Activated naive CD4-positive, alpha-beta T cell treated with anti-CD3 and anti-CD28 coated beads, Interleukin-2, amount 10 ng/mL, durations not matched to agents 7 days and 5 days (primary cell): ENCODE measurements around the gene GPR3.
A peak's percentile ranks its signal among the peaks of the same experiment; 100 is the strongest.
"Not testable (repeated sequence)": the region's sequence is repeated elsewhere in the genome, so short reads cannot be mapped to it uniquely, and the experiment has no call there.

Experiments used
- CTCF ChIA-PET: fragments of 350-600 bp; sonication (Branson Sonifier 250); formaldehyde crosslinking; loops from one replicate; lab custom pipeline; 2021; ENCODE audit warnings: antibody characterized with exemption; lab: Charles Lee
- DNase-seq: peaks from one replicate; pipeline ENCODE4 v3.0.0-alpha.2; 2020
- H3K27ac Mint-ChIP-seq: one replicate; pipeline ENCODE4 v1.8.0; 2021; ENCODE audit warnings: mild to moderate bottlenecking, moderate library complexity, mixed read lengths
- H3K27me3 Mint-ChIP-seq: one replicate; pipeline ENCODE4 v1.8.0; 2021; ENCODE audit warnings: mild to moderate bottlenecking, mixed read lengths
- H3K36me3 Mint-ChIP-seq: one replicate; pipeline ENCODE4 v1.8.0; 2021; ENCODE audit warnings: mixed read lengths
- H3K4me1 Mint-ChIP-seq: one replicate; pipeline ENCODE4 v1.8.0; 2021; ENCODE audit warnings: mixed read lengths
- H3K4me3 Mint-ChIP-seq: one replicate; pipeline ENCODE4 v1.8.0; 2021; ENCODE audit warnings: mild to moderate bottlenecking, moderate library complexity, mixed read lengths
- H3K9me3 Mint-ChIP-seq: one replicate; pipeline ENCODE4 v1.8.0; 2021; ENCODE audit warnings: mixed read lengths

Gene GPR3

GRCh38 chr1:27418326-27419185 lies 26.1 kb downstream of the GPR3 start:
- Mint-ChIP-seq H3K9me3 (no peaks in the 10 kb centered on the region), H3K27ac (peak overlapping the region; percentile 73), H3K36me3 (peaks cover 57% of the 10 kb centered on the region), H3K4me3 (no peak overlapping the region), H3K4me1 (peaks cover 34% of the 10 kb centered on the region), H3K27me3 (no peaks in the 10 kb centered on the region)
- no peak for DNase-seq
- CTCF ChIA-PET: interaction anchor here (1.0 to 2.6 kb wide), 5 partner anchors 12 to 188 kb away, joined by 3 to 13 read pairs (median 3); no protein-coding TSS in a partner anchor

GRCh38 chr1:27423709-27424108 lies 31.3 kb downstream of the GPR3 start:
- Mint-ChIP-seq H3K27me3 (no peaks in the 10 kb centered on the region), H3K27ac (no peak overlapping the region), H3K9me3 (no peaks in the 10 kb centered on the region), H3K4me3 (no peak overlapping the region), H3K36me3 (peaks cover 39% of the 10 kb centered on the region), H3K4me1 (peaks cover 49% of the 10 kb centered on the region)
- CTCF ChIA-PET: interaction anchor here (0.9 to 1.3 kb wide), 3 partner anchors 21 to 181 kb away, joined by 3 to 4 read pairs (median 4); no protein-coding TSS in a partner anchor
- no peak for DNase-seq

GRCh38 chr1:27427329-27427728 lies 34.9 kb downstream of the GPR3 start:
- Mint-ChIP-seq H3K9me3 (no peaks in the 10 kb centered on the region), H3K27me3 (no peaks in the 10 kb centered on the region), H3K4me3 (no peak overlapping the region), H3K4me1 (peaks cover 68% of the 10 kb centered on the region), H3K36me3 (peaks cover 33% of the 10 kb centered on the region), H3K27ac (peak overlapping the region; percentile 39)
- CTCF ChIA-PET: interaction anchor here (1.2 to 1.7 kb wide), 5 partner anchors 12 to 242 kb away, joined by 3 to 7 read pairs (median 4); no protein-coding TSS in a partner anchor
- DNase-seq: no peak

GRCh38 chr1:27427816-27428315 lies 35.4 kb downstream of the GPR3 start:
- no peaks in the 10 kb centered on the region for H3K9me3 Mint-ChIP-seq
- H3K36me3 Mint-ChIP-seq: peaks cover 33% of the 10 kb centered on the region
- H3K27ac Mint-ChIP-seq: peak overlapping the region; percentile 50
- CTCF ChIA-PET: interaction anchor here (0.9 to 1.6 kb wide), 5 partner anchors 13 to 242 kb away, joined by 3 to 4 read pairs (median 3); no protein-coding TSS in a partner anchor
- DNase-seq: no peak
- peaks cover 66% of the 10 kb centered on the region for H3K4me1 Mint-ChIP-seq
- peak overlapping the region; percentile 59 for H3K4me3 Mint-ChIP-seq
- no peaks in the 10 kb centered on the region for H3K27me3 Mint-ChIP-seq

GRCh38 chr1:27428316-27429028 lies 36.0 kb downstream of the GPR3 start:
- Mint-ChIP-seq H3K4me3 (peak overlapping the region; percentile 59), H3K9me3 (no peaks in the 10 kb centered on the region)
- DNase-seq: peak; percentile 30

DNA sequence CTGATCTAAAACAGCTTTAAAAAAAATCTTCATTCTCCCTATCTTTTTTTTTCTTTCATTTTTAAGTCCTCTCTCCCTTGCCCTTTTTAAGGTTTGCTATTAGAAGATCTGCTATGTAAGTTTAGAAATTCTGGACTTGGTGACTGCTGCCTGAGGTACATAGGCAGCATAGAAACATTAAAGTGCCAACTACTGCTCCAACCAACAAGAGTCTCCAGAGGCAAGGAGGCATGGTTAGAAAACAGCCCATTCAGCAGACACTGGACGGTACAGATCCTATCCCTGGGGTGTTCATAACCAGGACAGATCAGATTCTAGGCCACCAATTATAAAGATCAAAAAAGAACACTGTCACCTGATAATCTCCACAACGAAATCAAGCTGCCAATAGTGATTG lies 36.6 kb downstream of the GPR3 start:
- H3K36me3 Mint-ChIP-seq: peaks cover 37% of the 10 kb centered on the region
- DNase-seq: no peak
- H3K9me3 Mint-ChIP-seq: no peaks in the 10 kb centered on the region
- peaks cover 71% of the 10 kb centered on the region for H3K4me1 Mint-ChIP-seq
- H3K27ac Mint-ChIP-seq: peak overlapping the region; percentile 50
- no peaks in the 10 kb centered on the region for H3K27me3 Mint-ChIP-seq
- CTCF ChIA-PET: interaction anchor here (0.9 to 2.3 kb wide), 6 partner anchors 9 to 178 kb away, joined by 3 to 13 read pairs (median 5); no protein-coding TSS in a partner anchor
- H3K4me3 Mint-ChIP-seq: peak overlapping the region; percentile 59

More at GRCh38 chr1:27428316-27429028, 36.0 kb downstream of the GPR3 start:
- H3K4me1 Mint-ChIP-seq: peaks cover 70% of the 10 kb centered on the region
- H3K27ac Mint-ChIP-seq: peak overlapping the region; percentile 50
- no peaks in the 10 kb centered on the region for H3K27me3 Mint-ChIP-seq
- H3K36me3 Mint-ChIP-seq: peaks cover 34% of the 10 kb centered on the region
- CTCF ChIA-PET: interaction anchor here (0.9 to 2.3 kb wide), 7 partner anchors 10 to 241 kb away, joined by 3 to 5 read pairs (median 3); no protein-coding TSS in a partner anchor

- peak; percentile 51 for DNase-seq
- peaks cover 37% of the 10 kb centered on the region for H3K36me3 Mint-ChIP-seq
- no peaks in the 10 kb centered on the region for H3K9me3 Mint-ChIP-seq
- H3K4me3 Mint-ChIP-seq: peak overlapping the region; percentile 60
- peaks cover 79% of the 10 kb centered on the region for H3K4me1 Mint-ChIP-seq
- H3K27ac Mint-ChIP-seq: peak overlapping the region; percentile 86
- H3K27me3 Mint-ChIP-seq: no peaks in the 10 kb centered on the region
- CTCF ChIA-PET: interaction anchor here (0.6 to 2.3 kb wide), 13 partner anchors 8 to 730 kb away, joined by 3 to 13 read pairs (median 3); no protein-coding TSS in a partner anchor
Observed at GRCh38 chr1:27430903-27431600, 38.6 kb downstream of the GPR3 start.

DNA sequence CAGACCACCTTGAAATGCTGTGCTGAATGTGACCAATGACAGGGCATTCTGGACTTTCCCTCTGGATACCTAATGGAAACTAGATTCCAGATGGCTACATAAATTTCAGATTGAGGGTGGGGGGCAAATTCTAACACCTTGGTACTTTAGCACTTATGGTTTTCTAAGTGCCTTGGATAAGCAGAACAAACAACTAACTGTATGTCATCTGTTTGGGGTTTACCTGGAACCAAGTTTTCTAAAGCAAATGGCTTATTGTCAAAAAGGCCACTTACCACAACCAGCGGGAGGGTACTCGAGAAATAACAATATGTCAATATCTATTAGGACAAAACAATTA lies 39.1 kb downstream of the GPR3 start:
- no peaks in the 10 kb centered on the region for H3K27me3 Mint-ChIP-seq
- H3K9me3 Mint-ChIP-seq: no peaks in the 10 kb centered on the region
- CTCF ChIA-PET: interaction anchor here (1.1 to 2.3 kb wide), 5 partner anchors 13 to 386 kb away, joined by 3 to 13 read pairs (median 3); no protein-coding TSS in a partner anchor
- H3K4me3 Mint-ChIP-seq: no peak overlapping the region
- H3K36me3 Mint-ChIP-seq: peaks cover 38% of the 10 kb centered on the region
- DNase-seq: no peak
- H3K27ac Mint-ChIP-seq: peak overlapping the region; percentile 86
- H3K4me1 Mint-ChIP-seq: peaks cover 84% of the 10 kb centered on the region

- H3K27ac Mint-ChIP-seq, H3K27me3 Mint-ChIP-seq, DNase-seq, H3K4me3 Mint-ChIP-seq, H3K9me3 Mint-ChIP-seq, CTCF ChIA-PET: not testable (repeated sequence)
- peaks cover 33% of the 10 kb centered on the region for H3K36me3 Mint-ChIP-seq
- H3K4me1 Mint-ChIP-seq: peaks cover 87% of the 10 kb centered on the region
Observed at GRCh38 chr1:27432725-27433124, 40.3 kb downstream of the GPR3 start.

- Mint-ChIP-seq H3K36me3 (peaks cover 33% of the 10 kb centered on the region), H3K4me3 (no peak overlapping the region), H3K27me3 (no peaks in the 10 kb centered on the region), H3K4me1 (peaks cover 87% of the 10 kb centered on the region), H3K9me3 (no peaks in the 10 kb centered on the region), H3K27ac (no peak overlapping the region)
- no peak for DNase-seq
- CTCF ChIA-PET: no interaction called here
Observed at GRCh38 chr1:27433706-27434105, 41.3 kb downstream of the GPR3 start.

- no peak for DNase-seq
- Mint-ChIP-seq H3K9me3 (no peaks in the 10 kb centered on the region), H3K27me3 (no peaks in the 10 kb centered on the region), H3K4me1 (peaks cover 79% of the 10 kb centered on the region), H3K4me3 (peak overlapping the region; percentile 65), H3K36me3 (peaks cover 45% of the 10 kb centered on the region), H3K27ac (peak overlapping the region; percentile 88)
- CTCF ChIA-PET: interaction anchor here (0.7 to 1.8 kb wide), 4 partner anchors 20 to 170 kb away, joined by 3 to 4 read pairs (median 4); no protein-coding TSS in a partner anchor
Observed at GRCh38 chr1:27435566-27436203, 43.3 kb downstream of the GPR3 start.

DNA sequence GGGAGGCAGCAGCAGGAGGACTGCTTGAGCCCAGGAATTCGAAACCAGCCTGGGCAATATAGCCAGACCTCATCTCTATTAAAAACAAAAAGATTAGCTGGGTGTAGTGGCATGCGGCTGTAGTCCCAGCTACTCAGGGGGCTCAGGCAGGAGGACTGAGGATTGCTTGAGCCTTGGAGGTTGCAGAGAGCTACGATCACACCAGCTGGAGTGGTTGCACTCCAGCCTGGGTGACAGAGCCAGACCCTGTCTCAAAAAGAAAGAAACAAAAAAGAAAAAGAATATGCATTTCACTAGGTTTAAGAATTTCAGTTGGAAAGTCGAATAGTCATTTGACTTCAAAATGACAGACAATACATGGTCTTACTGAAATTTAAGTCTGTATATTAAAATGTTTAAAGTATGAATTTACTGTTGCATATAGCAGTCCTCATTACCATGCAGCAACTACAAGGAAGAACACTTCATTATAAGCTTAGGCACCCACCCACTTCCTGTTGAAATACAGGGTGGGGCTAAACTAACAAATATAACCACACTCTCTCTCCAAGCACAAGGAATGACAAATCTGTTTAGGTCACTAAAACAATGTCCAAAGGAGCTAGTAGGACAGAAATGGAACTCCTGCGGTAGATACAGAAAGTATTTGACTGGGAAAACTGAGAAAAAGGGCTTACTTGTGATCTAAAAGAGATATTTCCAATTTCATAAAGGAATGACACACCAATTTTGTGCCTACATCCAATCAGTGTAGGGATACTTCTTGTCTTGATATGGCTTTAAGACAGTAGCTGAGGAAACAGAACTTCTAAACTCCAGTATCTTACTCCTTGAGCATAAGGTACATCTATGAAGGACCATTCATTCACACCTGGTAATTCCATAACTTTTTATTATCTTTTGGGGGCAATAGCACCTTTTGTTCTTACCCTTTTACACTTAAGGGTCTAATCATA lies 44.1 kb downstream of the GPR3 start:
- DNase-seq: no peak
- Mint-ChIP-seq H3K27ac (peak overlapping the region; percentile 88), H3K9me3 (no peaks in the 10 kb centered on the region), H3K4me3 (peak overlapping the region; percentile 65), H3K36me3 (peaks cover 45% of the 10 kb centered on the region), H3K4me1 (peaks cover 71% of the 10 kb centered on the region), H3K27me3 (no peaks in the 10 kb centered on the region)
- CTCF ChIA-PET: interaction anchor here (0.7 to 1.8 kb wide), 4 partner anchors 19 to 169 kb away, joined by 3 to 4 read pairs (median 4); no protein-coding TSS in a partner anchor
